Fibroblast of peridontal ligament (primary cell): ENCODE data around the gene PDE4D.

Experiments used
- DNase-seq: peaks from one replicate; pipeline ENCODE4 v3.0.0-alpha.2; 2010; ENCODE audit errors: extremely low read depth

PDE4D gene

DNA sequence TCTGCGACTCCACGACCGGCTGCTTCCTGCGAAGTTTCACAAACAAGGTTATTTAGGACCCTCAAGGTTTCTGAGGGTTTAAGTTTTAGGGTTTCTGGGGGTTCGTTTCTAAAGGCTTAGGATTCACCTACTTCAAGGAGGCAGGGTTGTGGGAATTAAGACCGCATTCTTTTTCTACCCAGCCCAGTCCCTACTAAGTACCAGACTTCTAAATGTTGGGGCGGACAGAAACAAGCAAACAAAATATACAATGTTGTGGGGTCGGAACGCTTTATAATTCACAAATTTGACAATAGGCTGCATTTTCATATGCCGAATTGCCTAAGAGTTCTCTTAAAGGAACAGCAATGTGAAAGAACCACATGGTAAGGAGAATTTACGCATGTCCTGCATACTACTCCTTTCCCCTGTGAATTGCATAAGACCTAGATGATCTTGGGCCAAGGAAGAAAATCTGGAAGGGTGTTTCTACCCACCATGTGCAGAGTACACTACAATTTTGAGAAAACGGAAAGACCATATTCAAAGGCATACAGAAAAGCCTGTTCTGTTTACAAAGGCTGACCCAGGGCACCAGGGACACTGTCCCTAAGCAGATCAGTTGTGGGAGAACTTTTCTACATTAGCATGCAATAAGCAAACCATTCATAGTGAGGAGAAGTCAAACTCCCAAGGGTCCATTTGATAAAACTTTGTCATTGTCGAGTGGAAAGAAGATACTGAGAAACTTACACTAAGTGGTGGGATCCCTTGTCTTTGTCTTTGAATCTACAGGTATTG, 853.3 kb downstream of the PDE4D start:
- DNase-seq: peak; percentile 75

DNA sequence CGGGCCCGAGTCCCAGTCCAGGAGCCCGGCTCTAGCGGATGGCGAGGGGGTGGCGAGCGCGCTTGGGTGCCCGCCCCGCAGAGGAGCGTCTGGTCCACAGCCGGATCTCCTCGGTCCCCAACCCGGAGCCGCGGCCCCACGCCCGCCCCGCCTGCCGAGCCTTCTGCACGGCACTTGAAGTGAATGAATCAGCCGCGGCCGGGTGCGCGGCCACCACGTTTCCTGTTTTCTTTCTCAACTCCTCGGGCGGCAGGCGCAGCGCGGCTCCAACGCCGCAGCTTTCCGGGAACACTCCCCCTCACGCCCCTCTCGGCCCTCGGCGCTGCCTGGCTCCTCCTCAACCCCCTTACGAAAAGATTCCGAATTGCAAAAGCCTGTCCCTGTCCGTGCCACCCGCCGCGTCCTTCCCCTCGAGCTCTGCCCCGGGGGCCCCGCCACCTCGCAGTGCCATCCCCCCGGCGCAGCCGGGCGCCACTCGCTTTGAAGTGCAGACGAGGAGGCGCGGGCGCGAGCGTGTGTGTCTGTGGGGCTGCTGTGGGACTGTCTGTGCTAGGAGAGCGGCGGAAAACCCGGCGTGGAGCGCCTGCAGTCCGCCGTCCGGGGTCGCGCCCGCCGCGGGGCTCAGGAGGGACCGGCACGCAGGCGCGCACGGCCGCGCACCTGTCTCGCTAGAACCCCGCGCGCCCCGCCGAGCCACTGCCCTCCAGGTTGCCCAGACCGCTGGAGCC, 854.1 kb downstream of the PDE4D start:
- DNase-seq: peak; percentile 68

DNA sequence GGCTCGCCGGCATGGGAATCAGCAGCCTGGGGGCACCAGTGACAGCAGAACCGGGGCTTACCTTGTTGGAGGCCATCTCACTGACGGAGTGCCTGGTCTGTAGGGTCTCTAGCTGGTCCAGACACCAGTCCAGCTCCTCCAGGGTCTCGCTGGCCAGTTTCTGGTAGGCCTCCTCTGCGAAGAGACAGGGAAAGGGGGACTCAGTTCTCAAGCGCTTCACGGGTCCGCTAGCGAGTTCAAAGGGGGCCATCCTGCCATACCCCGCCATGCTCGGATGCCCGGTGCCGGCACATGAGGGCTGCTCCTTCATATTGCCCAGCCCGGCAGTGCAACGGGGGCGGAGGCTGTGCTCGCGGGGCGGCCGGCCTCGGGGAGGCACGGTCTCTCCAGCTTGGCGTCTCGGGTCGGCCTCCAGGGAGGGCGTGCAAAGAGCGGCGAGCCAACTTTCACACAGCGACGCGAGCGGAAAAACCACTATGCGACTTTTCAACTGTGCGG, 854.7 kb downstream of the PDE4D start:
- peak; percentile 33 for DNase-seq

DNA sequence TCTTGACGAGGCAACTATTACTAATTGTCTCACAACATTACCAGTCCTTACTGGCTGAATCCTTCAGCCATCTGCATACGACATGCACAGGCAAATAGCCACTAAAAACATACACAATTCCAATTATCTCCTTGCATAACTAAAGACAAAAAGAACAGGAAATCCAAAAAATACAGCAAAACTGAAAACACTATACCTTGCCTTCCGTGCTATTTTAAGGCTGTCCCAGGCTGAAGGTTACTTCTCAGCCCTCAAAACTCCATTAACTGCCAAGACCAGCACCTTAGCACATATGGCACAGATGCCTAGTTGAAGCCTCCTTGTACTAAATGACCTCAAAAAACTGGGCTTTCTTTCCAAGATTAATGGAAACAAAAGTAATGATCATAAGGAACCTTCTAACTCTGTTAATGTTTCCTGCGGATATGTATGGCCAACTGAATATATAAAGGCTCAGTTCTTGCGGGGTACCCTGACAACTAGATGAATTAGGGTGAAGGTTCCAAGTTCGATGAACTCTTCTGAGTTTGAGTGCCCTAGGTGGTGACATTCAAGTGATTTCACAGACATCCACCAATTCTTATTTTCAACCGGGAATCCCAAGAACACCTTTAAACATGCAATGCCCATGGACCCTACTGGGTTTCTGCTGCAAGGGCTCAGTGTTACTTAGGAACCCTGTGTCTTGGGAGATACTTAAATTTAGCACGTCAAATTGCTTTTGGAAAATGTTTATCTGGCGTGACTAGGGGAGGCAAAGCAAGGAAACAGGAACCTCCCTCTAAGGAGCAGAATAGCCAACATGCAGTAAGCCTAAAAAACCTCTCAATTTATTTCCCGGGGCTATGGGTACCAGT, 855.4 kb downstream of the PDE4D start:
- peak; percentile 49 for DNase-seq

DNA sequence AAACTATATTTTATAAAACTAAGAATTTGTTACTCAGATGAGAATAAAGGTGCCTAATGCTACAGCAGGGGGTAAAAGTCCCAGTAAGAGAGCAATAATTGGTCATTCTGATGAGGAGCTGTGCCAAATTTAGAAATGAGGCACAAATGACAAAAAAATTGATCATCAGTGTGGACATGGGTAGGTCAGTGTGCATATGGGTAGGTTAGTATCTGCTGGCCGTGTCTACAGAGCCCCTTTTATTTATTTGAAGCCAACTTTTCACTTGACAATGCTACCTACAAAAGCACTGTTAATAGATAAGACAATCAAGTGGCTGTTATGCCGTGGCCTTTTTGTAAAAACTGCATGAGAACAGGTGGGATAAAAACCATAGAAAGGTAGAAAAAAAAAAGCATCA, 856.1 kb downstream of the PDE4D start:
- no peak for DNase-seq

DNA sequence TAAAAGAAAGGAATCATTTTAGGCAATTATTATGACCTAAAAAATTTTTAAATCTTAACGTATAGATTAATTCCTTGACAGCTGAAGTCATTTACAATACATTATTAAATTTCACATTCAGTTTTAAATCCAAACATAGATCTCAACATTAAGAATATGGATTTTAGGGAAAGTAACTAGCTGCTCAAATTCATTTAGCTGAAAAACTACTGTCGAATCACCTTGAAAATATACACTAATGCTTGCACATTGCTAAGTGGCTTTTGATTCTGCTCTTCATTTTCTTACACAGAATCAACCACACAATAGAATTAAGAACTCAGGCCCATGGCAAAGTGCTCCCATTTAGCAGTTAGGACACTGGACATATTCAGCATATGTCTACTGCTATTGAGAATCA, 856.5 kb downstream of the PDE4D start:
- peak; percentile 33 for DNase-seq

DNA sequence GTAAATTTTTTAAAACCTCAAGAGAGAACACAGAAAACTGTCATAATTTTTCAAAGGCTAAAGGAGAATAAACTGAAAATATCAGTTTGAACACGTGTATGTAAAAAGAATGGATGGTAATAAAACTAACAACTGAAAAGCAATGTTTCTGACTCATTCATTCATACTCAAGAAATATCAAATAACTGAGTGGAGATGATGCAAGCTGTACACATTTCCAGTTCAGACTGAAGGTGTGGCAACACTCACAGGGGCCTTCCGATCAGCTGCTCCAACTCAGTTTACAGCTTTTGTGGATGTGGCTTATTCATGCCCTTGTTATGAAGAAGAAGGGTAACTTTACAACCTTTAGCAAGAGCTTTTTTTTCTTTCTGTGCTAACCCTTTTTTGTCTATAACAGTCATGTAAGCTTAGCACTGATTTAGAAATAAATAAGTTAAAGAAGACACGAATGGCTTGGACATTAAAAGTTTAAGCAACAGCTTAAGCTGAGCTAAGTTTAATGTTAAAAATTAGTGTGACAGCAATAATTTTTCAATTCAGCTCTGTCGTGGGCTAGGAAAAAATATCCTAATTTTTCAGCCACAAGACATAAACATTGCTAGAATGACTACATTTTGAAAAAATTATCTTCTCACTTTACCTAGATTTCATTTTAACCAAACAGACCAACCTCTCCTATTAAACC, 857.1 kb downstream of the PDE4D start:
- DNase-seq: peak; percentile 98

DNA sequence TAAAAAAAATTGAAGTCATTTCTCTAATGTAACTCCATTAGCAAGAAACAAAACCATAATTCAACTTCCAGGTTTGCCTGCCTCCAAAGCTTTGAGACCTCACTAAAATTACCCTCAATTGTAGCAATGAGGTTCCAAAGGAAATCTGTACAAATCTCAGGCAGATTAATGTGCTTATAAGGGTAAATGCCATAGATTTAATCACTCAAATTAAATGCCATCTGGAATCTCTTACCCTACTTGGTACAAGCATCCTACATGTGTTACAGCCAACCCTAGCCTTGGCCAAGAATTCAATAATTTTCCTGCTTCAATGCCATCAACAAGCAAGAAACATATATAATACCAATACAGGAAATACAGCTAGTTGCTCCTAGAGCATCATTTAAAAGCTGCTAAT, 857.8 kb downstream of the PDE4D start:
- peak; percentile 49 for DNase-seq

DNA sequence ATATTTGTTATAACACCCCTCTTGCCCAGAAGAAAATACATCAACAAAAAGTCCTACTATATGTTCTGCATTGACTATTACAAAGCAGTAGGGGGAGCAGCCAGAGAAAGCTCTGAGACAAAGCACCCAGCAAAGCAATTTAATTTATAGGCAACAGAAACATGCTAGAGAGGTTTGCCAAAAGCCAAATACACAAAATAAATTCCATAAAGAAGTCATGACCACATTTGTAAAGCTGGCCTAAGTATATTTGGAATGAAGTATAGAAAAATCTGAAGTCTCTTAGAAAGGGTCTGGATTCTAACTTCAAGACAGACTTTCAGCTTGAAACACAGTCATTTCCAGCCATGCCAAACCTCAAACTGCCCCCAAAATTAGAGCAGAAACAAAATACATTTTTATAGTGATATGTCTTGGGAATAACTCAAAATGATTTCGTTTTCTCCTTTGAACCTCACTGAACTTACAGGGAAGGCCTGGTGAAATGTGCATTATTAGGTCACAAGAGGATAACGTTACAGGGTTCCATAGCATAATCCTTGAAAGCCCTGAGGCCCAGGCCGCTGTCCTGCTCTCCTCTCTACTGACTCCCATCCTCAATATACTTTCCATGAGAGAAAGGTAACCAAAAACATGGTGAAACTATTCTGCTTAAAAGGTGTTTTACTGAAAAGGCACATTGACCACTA, 858.9 kb downstream of the PDE4D start:
- DNase-seq: peak; percentile 85

DNA sequence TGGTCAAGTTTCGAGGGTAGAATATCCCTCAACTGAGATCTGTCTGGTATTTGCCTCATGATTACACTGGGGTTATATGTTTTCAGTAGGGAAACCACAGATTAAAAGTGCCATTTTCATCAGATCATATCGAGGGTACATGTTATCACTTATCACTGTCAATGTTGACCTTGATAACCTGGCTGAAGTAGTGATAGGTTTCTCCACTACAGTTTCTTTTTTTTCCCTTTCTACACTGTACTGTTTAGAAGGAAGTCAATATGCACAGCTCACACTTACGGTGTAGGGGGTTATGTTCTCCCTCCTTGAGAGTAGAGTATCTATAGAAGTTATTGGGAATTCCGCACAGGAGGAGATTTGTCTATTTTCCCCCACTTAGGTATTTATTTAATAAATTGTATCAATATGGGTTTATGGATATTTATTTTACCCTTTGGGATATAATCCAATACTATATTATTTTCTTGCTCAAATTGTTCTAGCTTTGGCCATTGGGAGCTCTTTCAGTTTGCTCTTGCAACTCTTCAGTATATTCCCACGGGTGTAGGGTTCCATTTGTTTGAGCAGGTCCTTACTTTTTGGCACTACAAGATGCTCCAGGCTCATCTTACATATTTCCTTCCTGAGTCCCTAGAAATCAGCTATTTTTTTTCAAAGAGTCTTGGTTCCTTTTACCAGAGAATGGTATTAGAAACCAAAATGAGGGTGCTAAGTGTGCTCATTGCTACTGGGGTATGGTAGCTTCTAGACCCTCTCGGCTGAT, 866.2 kb downstream of the PDE4D start:
- DNase-seq: no peak

DNA sequence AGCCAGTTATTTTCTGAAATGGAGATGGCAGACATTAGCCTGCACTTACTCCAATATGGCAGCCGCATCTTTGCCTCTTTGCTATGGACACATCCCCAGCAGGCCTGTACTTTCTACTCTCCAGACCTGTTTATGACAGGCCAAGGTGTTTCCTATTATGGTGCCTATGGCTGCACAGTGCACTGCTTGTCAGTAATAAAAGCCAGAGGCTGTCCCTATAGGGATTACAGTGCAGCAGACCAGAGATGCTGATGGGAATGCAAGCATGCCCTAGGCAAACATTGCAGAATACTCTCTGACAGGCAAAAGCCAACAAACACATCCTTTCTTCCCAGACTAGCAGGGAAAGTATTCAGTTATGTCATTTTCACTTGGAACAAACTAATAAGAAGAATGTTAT, 867.8 kb downstream of the PDE4D start:
- DNase-seq: peak; percentile 55

DNA sequence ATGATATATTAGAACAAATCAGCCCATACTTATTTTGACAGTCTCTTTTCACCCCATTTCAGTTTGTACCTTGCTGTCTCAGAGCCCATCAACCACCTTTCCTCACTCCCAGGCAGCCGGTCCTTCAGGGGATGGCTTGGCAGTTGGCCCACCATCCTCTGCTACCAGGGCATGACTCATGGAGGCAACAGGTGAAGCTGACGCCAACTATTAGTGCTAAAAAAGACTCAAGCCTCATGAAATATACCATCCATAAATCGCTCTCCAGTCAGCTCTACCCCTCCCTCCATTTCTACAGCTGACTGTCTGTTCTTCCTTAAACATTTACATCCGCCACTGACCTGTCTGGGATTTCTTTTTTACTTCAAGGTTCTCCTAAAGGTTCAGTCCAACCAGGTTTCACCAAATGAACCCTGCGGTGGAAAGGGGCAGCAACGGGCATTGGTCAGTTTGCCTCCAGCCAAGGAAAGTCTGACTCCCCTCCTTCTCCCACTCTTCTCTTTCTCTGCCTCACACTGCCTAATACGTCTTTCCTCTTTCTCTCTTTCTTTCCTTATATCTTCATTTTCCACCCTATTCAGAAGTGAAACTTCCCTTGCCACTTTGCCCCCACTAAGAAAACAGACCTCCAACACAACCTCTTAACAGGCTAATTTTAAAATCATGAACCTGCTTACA, 871.5 kb downstream of the PDE4D start:
- no peak for DNase-seq

DNA sequence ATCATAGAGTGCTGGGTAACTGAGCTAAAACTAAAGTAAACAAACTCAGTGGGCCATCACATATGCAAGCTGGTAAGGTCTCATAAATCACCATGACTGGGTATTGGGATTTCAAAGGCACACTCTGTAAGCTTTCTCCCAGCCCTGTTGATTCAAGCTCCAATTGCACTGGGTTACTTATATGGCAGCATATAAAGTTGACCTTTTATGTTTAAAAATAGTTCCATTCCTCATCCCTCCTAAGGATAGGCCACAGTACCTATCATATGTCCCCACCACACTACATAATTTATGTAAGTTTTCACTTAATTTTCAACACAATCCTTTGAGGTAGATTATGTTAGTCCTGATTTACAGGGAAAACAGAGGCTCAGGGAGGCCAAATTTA, 872.2 kb downstream of the PDE4D start:
- peak; percentile 50 for DNase-seq

DNA sequence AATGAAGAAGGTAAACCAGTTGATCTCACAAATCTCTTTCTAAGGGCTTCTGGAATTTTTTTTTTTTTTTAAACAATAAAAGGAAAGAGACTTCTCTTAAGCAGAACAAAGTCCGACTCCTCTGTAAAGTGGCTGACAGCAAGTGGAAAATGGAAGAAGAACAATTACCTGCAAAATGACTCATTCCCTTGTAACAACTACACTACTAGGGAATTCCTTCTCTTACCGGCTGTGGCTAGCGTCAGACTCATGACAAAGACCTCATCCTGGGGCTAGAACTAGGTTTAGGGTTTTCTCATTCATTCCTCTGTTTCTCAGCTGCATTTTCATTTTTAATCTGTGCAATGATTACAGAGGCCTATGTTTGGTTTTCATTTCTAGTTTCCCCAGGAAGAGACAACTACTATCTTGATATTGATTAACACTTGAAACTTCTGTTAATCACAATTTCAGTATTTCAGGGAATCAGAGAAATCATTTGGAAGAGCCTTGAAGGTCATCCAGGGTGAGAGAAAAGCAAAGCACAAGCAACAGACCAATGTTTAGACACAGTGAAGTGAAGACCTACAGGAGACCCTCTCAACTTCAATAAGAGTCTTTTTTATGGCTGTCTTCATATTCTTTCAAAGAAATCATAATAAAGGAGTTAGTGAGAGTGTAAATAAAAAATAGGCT, 872.8 kb downstream of the PDE4D start:
- no peak for DNase-seq

DNA sequence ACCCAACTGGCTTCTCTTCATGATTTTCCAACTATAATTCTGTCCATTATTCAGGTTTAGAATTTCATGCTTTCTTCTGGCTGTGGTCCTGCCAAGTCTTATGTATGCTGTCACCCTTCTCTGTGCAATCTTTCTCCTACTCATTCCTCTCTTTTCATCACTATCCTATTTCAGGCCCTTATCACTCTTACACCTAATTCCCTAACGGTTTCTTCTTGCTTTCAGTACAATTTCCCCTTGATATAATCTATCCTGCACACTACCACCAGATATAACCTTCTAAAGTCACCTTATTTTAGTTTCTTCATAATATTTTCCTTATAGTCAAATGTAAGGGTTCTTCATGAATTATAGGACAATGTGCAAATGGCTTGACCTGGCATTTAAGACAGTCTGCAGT, 874.4 kb downstream of the PDE4D start:
- DNase-seq: no peak

DNA sequence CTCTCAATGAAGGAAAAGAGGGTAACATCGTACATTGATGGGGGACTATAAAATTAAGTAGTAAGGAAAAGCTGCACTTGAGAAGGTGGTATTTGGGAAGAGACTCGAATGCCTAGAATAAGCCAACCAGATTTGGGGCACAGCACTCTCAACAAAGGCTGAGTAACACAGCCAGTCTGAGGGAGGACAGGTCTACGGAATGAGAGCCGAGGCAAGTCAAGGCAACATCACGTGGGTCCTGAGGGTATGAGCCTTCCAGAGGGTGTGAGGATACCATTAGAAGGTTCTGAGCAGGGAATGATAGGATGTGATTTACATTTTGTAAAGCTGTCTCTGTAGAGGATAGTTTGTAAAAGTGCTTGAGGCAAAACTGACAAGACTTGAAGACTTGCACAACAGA, 876.6 kb downstream of the PDE4D start:
- DNase-seq: no peak

DNA sequence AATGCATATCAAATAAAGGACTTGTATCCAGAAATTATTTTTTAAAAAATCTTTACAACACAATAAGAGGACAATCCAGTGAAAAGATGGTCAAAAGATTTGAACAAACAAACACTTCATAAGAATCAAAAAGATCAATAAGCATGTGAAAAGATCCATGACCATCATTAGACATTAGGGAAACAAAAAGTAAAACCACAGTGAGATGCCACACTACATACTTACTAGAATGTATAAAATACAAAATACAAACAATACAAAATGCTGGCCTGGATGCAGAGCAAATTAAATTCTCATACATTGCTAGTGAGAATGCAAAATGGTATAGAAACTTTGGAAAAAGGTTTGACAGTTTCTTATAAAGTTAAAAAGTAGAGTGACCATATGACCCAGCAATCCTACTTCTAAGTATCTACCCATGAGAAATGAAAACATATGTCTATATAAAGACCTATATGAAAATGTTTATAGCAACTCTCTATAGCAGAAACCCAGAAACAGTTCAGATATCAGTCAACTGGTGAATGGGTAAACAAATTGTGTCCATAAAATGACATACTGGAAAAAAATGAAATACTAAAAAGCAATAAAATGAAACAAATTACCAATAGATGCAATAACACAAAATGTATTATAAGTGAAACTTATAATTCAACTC, 884.6 kb downstream of the PDE4D start:
- DNase-seq: no peak

DNA sequence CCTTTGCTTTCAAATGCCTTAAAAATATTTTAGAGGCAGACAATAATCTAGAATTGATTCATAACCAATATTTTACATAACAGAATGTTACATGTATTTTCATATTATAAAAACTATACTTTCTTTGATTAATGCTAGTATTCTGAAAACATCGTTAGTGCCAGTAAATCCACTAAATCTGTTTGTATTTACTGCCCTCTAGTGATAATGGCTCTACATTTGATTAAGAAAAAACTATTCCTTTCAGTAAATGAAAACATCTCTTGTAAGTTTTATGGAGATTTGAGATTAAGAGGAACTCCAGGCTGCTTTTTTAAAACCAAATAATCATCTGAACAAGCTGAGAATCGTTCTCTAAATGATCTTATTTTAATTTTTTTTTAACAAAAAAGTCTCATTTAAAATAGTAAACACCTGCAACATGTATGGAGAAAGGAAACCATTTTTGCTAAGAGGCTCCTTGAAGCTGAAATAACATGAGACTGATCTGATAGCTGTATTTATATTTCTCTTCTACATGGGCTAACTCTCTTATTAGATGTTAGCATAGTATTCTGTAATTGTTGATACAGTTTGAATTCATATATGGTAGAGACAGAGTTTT, 886.0 kb downstream of the PDE4D start:
- peak; percentile 79 for DNase-seq
